Measurements from ENCODE around the gene SYNE1.
A peak's percentile ranks its signal among the peaks of the same experiment; 100 is the strongest.

The SYNE1 gene

GRCh38 chr6:152314483-152314832, 322.7 kb downstream of the SYNE1 start:
- no peak for DNase-seq (ENCODE audit: low spot score)

DNA sequence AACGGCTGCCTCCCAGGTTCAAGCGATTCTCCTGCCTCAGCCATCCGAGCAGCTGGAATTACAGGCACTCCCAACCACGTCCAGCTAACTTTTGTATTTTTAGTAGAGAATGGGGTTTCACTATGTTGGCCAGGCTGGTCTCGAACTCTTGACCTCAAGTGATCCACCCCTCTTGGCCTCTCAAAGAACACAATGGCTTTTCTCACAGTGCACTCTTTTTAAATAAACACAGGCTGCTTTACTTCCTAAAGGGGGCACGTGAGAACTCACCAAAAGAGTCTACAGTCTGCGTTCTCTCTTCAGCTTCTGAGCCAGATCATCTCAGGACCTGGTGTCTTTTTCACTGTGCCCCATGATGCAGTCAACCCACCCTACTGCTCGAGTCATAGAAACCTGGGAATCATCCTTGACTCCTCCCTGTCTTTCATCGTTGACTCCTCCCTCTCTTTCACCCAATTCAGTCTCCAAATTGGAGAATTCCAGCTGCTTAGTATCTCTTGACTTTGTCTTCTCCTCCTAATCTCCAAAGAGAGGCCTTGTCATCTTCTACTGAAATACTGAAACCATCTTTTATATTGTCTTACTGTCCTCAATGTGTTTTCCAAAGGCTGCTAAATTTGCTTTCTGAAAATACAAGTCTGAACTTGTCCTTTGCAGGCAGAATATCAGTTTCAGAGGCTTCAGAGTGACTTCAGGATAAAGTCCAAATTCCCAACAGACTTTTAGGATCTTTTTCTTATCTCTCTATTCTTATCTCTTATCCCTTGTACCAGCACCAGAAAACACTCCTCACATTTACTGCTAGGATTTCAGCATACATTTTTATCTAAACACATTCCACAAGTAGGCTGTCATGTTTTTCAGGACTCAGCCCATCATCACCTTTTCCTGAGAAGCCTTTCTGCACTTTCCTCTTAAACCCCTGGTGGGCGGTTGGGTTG, 323.4 kb downstream of the SYNE1 start:
- no peak for DNase-seq (ENCODE audit: low spot score)

DNA sequence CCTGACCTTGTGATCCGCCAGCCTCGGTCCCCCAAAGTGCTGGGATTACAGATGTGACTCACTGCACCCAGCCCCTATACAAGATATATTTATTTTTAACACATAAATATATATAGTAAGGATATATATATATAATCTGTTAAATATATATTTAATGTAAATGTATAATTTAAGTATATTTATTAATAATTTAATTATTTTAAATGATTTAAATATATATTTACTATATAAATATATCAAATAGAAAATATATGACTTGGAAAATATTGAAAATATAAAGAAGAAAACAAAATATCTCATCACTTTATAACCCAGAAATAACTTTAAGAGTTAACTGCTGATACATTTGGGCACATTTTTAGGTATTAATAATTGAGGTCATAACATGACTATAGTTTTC, 324.7 kb downstream of the SYNE1 start:
- DNase-seq (ENCODE audit: low spot score) = no peak

- DNase-seq (ENCODE audit: low spot score) = no peak
These were observed 326.7 kb downstream of the SYNE1 start for GRCh38 chr6:152310371-152310954.

DNA sequence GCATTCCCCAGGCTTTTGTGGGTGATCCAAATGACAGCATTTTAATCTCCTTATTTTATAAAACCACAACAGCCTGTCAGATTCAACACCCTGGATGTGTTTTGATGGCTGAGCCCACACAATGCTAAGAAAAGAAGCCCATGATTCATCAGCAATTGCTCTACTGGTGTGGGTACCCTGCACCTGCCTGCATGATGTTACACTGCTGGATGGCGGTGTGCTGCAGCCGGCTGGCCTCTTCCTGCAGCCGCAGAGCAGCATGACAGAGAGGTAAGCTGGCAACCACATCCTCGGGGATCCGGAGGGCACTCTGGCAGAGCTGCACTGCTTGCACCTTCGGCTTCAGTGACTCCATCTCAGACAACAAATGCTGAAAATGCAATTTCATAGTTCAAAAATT, 327.5 kb downstream of the SYNE1 start:
- DNase-seq (ENCODE audit: low spot score) = peak; percentile 36

DNA sequence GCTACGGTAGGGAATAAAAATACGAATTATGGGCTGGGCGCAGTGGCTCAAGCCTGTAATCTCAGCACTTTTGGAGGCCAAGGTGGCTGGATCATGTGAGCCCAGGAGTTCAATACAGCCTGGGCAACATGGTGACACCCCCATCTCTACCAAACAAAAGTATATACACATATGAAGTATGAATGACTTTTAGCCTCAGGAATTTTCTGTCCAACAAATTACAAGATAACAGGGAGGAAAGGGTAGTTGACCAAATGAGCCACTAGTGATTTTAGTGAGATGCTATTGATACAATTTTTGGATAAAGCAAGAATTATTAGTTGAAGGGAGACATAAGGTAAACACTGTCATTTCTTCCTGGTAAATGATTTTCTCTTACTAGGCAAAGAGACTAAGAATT, 328.2 kb downstream of the SYNE1 start:
- no peak for DNase-seq (ENCODE audit: low spot score)

GRCh38 chr6:152308306-152308705, 328.9 kb downstream of the SYNE1 start:
- DNase-seq (ENCODE audit: low spot score) = no peak

DNA sequence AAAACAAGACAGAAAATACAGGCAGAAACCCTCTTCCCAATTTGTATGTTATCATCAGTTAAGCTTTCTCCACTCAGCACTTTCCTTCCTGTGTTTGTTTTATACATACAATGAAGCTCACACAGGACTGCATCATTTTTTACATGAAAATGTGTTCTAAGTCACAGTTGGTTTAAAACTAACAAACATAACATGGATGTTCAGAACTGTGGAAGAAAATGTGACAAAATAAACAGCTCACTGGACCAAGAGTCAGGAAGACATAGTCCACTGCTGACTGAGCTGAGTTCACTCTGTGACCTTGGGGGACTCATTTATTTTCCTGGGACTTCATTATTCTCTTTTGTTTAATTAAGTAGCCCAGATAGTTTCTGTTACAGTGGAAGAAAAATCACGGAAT, 331.5 kb downstream of the SYNE1 start:
- no peak for DNase-seq (ENCODE audit: low spot score)

- peak; percentile 92 for DNase-seq (ENCODE audit: low spot score)
These were observed 335.2 kb downstream of the SYNE1 start for GRCh38 chr6:152301765-152302568.

GRCh38 chr6:152301021-152301764, 336.0 kb downstream of the SYNE1 start:
- no peak for DNase-seq (ENCODE audit: low spot score)

- no peak for DNase-seq (ENCODE audit: low spot score)
These were observed 336.6 kb downstream of the SYNE1 start for GRCh38 chr6:152300517-152300916.

- no peak for DNase-seq (ENCODE audit: low spot score)
These were observed 338.1 kb downstream of the SYNE1 start for GRCh38 chr6:152298848-152299735.

GRCh38 chr6:152298055-152298647, 339.0 kb downstream of the SYNE1 start:
- DNase-seq (ENCODE audit: low spot score) = no peak

- no peak for DNase-seq (ENCODE audit: low spot score)
These were observed 340.4 kb downstream of the SYNE1 start for GRCh38 chr6:152296648-152297376.

DNA sequence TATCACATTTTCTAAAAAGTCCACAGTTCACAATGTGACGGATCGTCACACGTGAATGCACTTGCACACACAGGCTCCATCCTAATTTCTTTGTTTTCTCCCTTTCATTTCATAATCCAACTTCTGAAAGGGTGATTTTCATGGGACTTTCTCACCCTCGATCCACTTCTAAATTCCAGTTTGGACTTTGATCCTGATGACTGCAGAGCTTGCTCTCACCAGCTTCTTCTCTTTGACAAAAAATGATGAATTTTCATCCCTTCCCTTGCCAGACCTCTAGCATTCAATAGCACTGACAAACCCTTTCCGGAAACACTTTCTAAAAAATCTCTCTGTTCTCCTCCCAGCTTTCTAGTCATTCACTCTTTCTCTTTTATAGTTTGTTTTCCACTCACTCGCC, 341.2 kb downstream of the SYNE1 start:
- no peak for DNase-seq (ENCODE audit: low spot score)

GRCh38 chr6:152295346-152295745, 341.8 kb downstream of the SYNE1 start:
- no peak for DNase-seq (ENCODE audit: low spot score)

DNA sequence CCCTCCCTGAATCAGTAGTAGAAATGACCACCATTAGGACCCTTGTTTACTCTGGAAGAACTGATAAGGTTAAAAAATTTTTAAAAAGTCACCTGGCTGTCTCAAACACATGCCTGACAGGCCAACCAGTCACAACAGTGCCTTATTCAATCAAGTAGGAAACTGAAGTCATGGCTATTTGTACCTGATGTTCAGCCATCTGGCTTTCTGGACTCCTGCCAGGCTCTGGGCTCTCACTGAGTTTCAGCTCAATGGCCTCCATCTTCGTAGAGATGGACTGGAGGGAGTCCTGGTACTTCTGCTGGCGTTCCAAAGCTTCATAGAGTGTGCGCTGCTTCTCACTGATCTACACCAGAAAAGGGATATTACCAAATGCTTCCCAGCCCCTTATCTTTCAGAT, 343.8 kb downstream of the SYNE1 start:
- DNase-seq (ENCODE audit: low spot score) = peak; percentile 42

- DNase-seq (ENCODE audit: low spot score) = no peak
These were observed 344.6 kb downstream of the SYNE1 start for GRCh38 chr6:152292555-152292954.

DNA sequence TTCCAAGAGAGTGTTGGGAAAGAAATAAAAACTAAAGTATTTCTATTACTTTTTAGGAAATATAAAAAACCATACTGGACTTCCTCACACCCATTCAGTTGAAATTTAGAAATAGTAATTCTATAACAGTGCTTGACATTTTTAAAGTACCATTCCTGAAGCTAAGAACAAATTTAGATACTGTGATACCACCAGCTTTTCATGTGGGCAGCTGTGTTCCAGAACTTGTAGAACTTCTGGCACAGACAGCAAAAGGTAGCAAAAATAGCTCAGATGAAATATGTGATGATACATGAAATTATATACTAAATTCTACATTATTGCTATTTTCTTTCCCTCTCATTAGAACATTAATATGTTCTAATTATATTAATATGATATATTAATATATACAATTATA, 346.5 kb downstream of the SYNE1 start:
- DNase-seq (ENCODE audit: low spot score) = no peak

GRCh38 chr6:152277826-152278329, 359.3 kb downstream of the SYNE1 start:
- DNase-seq (ENCODE audit: low spot score) = no peak

Data from D341Med (cell line).